Ascending aorta (tissue), 2 donors: Measurements from ENCODE around the gene CA10. TPM values are rescaled to one million over a fixed set of nuclear protein-coding genes. Genes with fewer than 3 reads are reported as not detected.

Source experiments
- DNase-seq, 2 donors: peaks; one replicate each; pipeline ENCODE4 v3.0.0-alpha.2; 2019; ENCODE audit warnings: low spot score in 2 of 2
- H3K27ac ChIP-seq, 2 donors: fragments of 200-600 bp; sonication (generic); one replicate each; pipeline ENCODE4 v1.5.1; 2016 to 2017; ENCODE audit warnings: mild to moderate bottlenecking in 1 of 2
- H3K27me3 ChIP-seq: fragments of 200-600 bp; sonication (generic); one replicate; pipeline ENCODE4 v1.5.1; 2017
- H3K36me3 ChIP-seq, 2 donors: fragments of 200-600 bp; sonication (generic); one replicate each; pipeline ENCODE4 v1.5.1; 2016
- H3K4me1 ChIP-seq, 2 donors: fragments of 200-600 bp; sonication (generic); one replicate each; pipeline ENCODE4 v1.5.1; 2016 to 2017; ENCODE audit warnings: mild to moderate bottlenecking in 1 of 2
- H3K4me3 ChIP-seq, 2 donors: fragments of 200-600 bp; sonication (generic); one replicate each; pipeline ENCODE4 v1.5.1; 2016 to 2017; ENCODE audit warnings: mild to moderate bottlenecking in 1 of 2
- H3K9me3 ChIP-seq, 2 donors: fragments of 200-600 bp; sonication (generic); one replicate each; pipeline ENCODE4 v1.5.1; 2016
- intact Hi-C: fragments of 100-400 bp; cut with DNase I; formaldehyde crosslinking; loops from one replicate; pipeline ENCODE4 v1.15.1; 2023
- total RNA-seq: library from RNA; depleted of rRNA; stranded (reverse); fragments of >200 nt; gene quantifications from one replicate; pipeline ENCODE4 v1.1.0, GENCODE V29; 2016
- TF ChIP-seq, protein P1 (sequence below), 3 experiments: fragments of 200-600 bp in 2 of 3; fragments of 450-650 bp in 1 of 3; sonication (generic) in 2 of 3; IDR thresholded peaks; one replicate each; pipeline ENCODE4 v1.5.1; 2016 to 2019; ENCODE audit warnings: antibody characterized with exemption in 3 of 3, mild to moderate bottlenecking in 1 of 3, moderate library complexity in 1 of 3

CA10 gene
- total RNA-seq, 1 donor from 2014 or later = not detected

DNA sequence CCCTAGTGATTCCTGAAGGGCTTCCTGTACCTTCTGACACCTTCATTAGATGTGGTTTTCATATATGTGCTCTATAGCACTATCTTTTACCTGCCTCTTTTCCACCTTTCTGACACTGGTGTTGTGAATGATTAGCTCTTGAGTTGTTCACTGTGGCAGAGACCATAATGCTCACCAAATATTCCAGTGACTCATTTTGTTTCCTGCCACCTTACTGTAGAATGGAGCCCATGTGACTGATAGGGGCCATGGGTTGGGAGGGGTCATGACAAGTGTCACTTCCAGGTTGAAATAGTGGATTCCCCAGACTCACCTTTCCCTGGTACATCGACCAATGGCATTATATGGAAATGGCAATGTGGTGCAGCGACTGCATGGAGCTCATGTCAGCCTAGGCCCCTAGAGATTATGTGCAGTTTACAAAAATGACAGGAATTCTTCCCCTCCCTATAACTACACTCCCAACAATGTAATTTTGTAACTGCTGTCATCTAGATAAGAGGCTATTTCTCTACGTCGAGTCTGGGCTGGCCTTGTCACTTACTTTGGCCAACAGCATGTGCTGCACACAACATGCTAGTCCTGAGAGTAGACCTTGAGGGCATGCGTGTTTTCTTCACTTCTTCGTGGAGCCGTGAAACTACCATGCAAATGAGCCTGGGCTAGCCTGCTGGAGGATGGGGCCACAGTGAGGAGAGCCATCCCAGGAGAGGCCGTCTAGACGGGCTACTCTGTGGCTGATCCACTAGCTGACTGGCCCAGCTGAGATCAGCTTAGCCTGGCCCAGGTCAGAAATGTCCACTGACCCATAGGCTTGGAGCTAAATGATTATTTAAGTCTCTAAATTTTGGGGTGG, 409.5 kb downstream of the CA10 start:
- no peaks in the 10 kb centered on the region for H3K27me3 ChIP-seq
- H3K4me1 ChIP-seq = no peaks in the 10 kb centered on the region
- H3K36me3 ChIP-seq = no peaks in the 10 kb centered on the region
- no peak overlapping the region for H3K27ac ChIP-seq
- no peak for DNase-seq
- H3K9me3 ChIP-seq = no peaks in the 10 kb centered on the region
- intact Hi-C loops = no loop called here
- TF ChIP-seq, protein P1, sequence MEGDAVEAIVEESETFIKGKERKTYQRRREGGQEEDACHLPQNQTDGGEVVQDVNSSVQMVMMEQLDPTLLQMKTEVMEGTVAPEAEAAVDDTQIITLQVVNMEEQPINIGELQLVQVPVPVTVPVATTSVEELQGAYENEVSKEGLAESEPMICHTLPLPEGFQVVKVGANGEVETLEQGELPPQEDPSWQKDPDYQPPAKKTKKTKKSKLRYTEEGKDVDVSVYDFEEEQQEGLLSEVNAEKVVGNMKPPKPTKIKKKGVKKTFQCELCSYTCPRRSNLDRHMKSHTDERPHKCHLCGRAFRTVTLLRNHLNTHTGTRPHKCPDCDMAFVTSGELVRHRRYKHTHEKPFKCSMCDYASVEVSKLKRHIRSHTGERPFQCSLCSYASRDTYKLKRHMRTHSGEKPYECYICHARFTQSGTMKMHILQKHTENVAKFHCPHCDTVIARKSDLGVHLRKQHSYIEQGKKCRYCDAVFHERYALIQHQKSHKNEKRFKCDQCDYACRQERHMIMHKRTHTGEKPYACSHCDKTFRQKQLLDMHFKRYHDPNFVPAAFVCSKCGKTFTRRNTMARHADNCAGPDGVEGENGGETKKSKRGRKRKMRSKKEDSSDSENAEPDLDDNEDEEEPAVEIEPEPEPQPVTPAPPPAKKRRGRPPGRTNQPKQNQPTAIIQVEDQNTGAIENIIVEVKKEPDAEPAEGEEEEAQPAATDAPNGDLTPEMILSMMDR (IDR thresholded peaks at IDR 0.05) = no peak
- no peak overlapping the region for H3K4me3 ChIP-seq

DNA sequence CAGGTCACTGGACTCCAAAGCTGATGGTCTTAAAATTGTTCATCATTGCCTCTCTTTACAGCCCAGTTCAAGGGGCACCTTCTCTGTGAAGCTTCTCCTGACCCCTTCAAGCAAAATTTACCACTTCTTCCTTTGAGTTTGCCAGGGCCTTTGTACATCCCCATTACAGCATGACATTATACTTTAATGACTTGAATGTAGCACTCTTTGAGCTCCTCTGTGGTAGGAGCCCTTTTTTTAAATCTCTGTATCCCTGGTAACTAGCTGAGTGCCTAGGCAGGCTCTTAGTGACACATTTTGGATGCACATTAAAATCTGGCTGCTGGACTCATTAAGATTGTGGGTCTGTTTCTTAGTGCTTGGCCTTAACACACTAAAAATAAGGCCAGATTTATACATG, 412.1 kb downstream of the CA10 start:
- H3K27ac ChIP-seq = no peak overlapping the region
- no peaks in the 10 kb centered on the region for H3K9me3 ChIP-seq
- H3K27me3 ChIP-seq = no peaks in the 10 kb centered on the region
- no peaks in the 10 kb centered on the region for H3K4me1 ChIP-seq
- TF ChIP-seq, protein P1 (IDR thresholded peaks at IDR 0.05) = no peak
- DNase-seq = no peak
- intact Hi-C loops = no loop called here
- H3K4me3 ChIP-seq = no peak overlapping the region
- H3K36me3 ChIP-seq = no peaks in the 10 kb centered on the region

DNA sequence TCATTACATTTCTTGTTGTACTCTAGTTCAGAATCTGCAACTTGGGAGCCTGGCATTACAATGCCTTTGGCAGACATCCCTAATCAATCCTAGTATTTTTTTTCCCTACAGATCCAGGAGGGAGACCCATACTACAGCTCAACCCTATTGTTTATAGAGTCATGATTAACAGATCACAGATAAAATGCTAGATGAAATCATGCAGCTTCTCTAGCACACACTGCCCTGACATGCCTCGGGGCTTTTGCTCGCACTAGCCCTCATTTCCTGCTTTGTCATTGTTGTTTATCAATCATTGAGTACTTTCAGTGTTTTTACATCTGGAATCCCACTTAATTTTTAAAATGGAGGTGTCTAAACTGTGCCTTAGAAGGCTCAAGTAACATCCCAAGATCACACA, 412.5 kb downstream of the CA10 start:
- intact Hi-C loops = no loop called here

DNA sequence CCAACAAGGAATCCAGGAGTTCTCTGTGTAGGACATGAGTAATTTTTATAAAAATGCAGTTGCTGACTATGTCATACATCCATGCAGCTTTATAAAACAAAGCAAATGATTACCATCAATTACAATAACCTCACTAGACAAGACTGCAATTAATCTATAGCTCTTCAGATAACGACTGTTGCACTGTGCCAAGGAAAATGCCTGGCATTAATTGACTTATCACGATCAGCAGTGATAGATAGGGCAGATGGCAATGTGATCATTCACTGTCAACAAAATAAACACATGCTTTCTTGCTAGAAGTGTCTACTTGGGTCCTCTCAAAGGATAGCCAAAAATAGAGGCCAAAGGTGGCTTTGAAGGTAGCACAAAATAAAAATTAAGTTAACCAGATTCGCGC, 415.0 kb downstream of the CA10 start:
- Histone ChIP-seq H3K4me3 (no peak overlapping the region), H3K4me1 (no peaks in the 10 kb centered on the region), H3K9me3 (no peaks in the 10 kb centered on the region), H3K27me3 (no peaks in the 10 kb centered on the region), H3K27ac (no peak overlapping the region), H3K36me3 (no peaks in the 10 kb centered on the region)
- no peak for DNase-seq
- intact Hi-C loops = no loop called here
- TF ChIP-seq, protein P1 (IDR thresholded peaks at IDR 0.05) = no peak

More for the DNA sequence above, 412.5 kb downstream of the CA10 start:
- Histone ChIP-seq H3K4me1 (no peaks in the 10 kb centered on the region), H3K27me3 (no peaks in the 10 kb centered on the region), H3K27ac (no peak overlapping the region), H3K36me3 (no peaks in the 10 kb centered on the region), H3K4me3 (no peak overlapping the region), H3K9me3 (no peaks in the 10 kb centered on the region)
- DNase-seq = no peak
- TF ChIP-seq, protein P1 (IDR thresholded peaks at IDR 0.05) = no peak

DNA sequence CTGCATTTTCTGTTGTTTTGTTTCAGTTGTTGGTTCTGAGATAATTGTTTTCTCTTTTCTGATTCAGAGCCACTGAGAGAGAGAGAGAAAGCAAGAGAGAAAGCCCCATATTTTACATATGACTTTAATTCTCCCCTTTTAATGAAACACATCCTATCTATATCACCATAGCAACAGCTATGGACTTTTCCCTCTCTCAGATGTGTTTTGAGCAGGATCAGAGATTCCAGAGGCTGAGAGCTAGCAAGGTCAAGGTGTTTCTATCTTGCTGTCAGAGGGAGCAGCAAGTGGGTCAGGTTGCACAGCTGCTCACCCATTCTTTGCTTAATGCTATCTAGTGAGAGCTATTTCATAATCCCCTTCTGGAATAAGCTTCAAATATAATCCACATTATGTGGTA, 415.9 kb downstream of the CA10 start:
- Histone ChIP-seq H3K27ac (no peak overlapping the region), H3K4me3 (no peak overlapping the region), H3K4me1 (no peaks in the 10 kb centered on the region), H3K36me3 (no peaks in the 10 kb centered on the region), H3K27me3 (no peaks in the 10 kb centered on the region), H3K9me3 (no peaks in the 10 kb centered on the region)
- intact Hi-C loops = no loop called here
- no peak for DNase-seq
- TF ChIP-seq, protein P1 (IDR thresholded peaks at IDR 0.05) = no peak
